AML-193 (cell line): ENCODE measurements around the gene ACSS1.

Experiments
- DNase-seq, 2 experiments: peaks; one replicate each; lab custom pipeline; 2025; lab: John Stamatoyannopoulos, UW

The ACSS1 gene

GRCh38 chr20:25058051-25058846 lies at the start of gene ACSS1:
Gene ACSS1 (minus strand): TSS chr20:25058139. CDS start chr20:25058102, 37 bp downstream.
- DNase-seq = peak; percentile 55 to 59

- no peak for DNase-seq
These were observed 45.6 kb upstream of the ACSS1 start for GRCh38 chr20:25103526-25103925.

- no peak for DNase-seq
These were observed 43.0 kb upstream of the ACSS1 start for GRCh38 chr20:25100914-25101313.

GRCh38 chr20:25099601-25100140 lies 41.7 kb upstream of the ACSS1 start:
- no peak for DNase-seq

GRCh38 chr20:25097498-25097897 lies 39.6 kb upstream of the ACSS1 start:
- DNase-seq = no peak

GRCh38 chr20:25090492-25091429 lies 32.8 kb upstream of the ACSS1 start:
- no peak for DNase-seq

GRCh38 chr20:25089662-25090061 lies 31.7 kb upstream of the ACSS1 start:
- no peak for DNase-seq

GRCh38 chr20:25089096-25089495 lies 31.2 kb upstream of the ACSS1 start:
- DNase-seq = no peak

GRCh38 chr20:25088267-25088666 lies 30.3 kb upstream of the ACSS1 start:
- no peak for DNase-seq

- no peak for DNase-seq
These were observed 29.4 kb upstream of the ACSS1 start for GRCh38 chr20:25087186-25087929.

- no peak for DNase-seq
These were observed 28.0 kb upstream of the ACSS1 start for GRCh38 chr20:25085756-25086495.

- no peak for DNase-seq
These were observed 26.8 kb upstream of the ACSS1 start for GRCh38 chr20:25084626-25085187.

GRCh38 chr20:25083773-25084625 lies 26.1 kb upstream of the ACSS1 start:
- no peak for DNase-seq

- no peak for DNase-seq
These were observed 25.3 kb upstream of the ACSS1 start for GRCh38 chr20:25083141-25083772.

- DNase-seq = no peak
These were observed 24.5 kb upstream of the ACSS1 start for GRCh38 chr20:25082498-25082873.

- DNase-seq = no peak
These were observed 24.0 kb upstream of the ACSS1 start, which contains the start of gene VSX1 for GRCh38 chr20:25081730-25082497. Gene VSX1 (minus strand): TSS chr20:25082141. CDS start chr20:25082096, 45 bp downstream.

- DNase-seq = no peak
These were observed 23.3 kb upstream of the ACSS1 start for GRCh38 chr20:25081065-25081729.

GRCh38 chr20:25079171-25079570 lies 21.2 kb upstream of the ACSS1 start:
- DNase-seq = no peak
